ENCODE data around the gene CD164.

- no peak for TF ChIP-seq POLR2AphosphoS5 (IDR thresholded peaks at IDR 0.05; ENCODE audit: low read depth, low read length)
- TF ChIP-seq POLR2A (IDR thresholded peaks at IDR 0.05; ENCODE audit: low read depth, low read length) = no peak
Observed at GRCh38 chr6:109322825-109323224, 59.4 kb downstream of the CD164 start.

Measured in GM12892 (cell line).